ENCODE results near the gene PTCD2. TPM values are rescaled to one million over a fixed set of nuclear protein-coding genes. Genes with fewer than 3 reads are reported as not detected.

PTCD2 gene
- total and polyA plus RNA-seq, 2 experiments from 2014 or later = 6.3 to 14.3 TPM

DNA sequence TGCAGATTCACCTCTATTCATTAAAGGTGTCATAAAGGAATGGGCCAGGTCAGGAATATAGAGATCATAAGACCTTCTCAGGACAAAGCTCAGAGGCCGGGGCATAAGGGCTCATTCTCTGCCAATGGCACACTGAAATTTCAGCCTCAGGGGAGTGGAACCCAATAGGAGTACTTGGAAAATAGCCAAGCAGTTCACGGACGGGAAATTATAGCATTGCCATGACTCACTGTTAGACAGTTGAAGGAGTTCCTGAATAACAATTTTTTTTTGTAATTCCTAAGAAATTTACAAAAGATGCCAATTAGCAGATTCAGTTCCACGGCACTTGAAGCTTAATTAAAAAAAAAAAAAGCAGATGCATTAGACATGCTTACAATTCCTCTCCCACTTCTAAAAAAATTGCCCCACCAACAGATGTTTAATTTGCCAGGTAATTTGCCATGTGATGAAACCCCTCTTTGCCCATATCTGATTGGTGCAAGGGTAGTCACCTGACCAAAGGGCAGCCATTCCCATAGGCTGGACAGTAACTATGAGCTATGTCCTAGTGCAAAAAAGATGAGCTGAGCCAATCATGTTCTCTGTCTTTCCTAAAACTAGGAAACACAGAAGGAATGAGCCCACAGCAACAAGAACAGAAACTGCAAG lies 58.6 kb downstream of the PTCD2 start:
- Histone ChIP-seq H3K27ac (no peak overlapping the region), H3K4me3 (no peak overlapping the region), H3K4me1 (ENCODE audit: low read depth) (no peaks in the 10 kb centered on the region)

DNA sequence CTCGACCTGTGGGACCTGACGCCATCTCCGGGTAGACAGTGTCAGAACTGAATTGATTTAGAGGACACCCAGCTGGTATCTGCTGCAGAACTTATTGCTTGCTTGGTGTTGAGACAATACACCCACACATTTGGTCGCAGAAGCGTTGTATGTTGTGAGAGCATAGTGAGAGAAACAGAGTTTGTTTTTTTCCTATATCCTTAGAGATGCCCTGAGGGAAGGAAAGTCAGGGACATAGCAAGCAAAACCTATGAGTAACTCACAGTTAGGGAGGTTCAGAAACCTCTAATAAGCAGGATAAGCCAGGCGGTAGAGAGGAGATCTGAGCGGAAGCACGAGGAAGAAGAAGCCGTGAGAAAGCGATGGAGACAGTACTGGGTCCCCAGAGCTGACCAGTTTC lies 59.8 kb downstream of the PTCD2 start:
- no peak for DNase-seq (ENCODE audit: low read depth in 1 of 2, low spot score in 1 of 2)
- no peaks in the 10 kb centered on the region for H3K9me3 ChIP-seq (ENCODE audit: low read depth)
- H3K4me1 ChIP-seq (ENCODE audit: low read depth) = no peaks in the 10 kb centered on the region
- H3K27me3 ChIP-seq = no peaks in the 10 kb centered on the region
- no peak for TF ChIP-seq CTCF (IDR thresholded peaks at IDR 0.05; ENCODE audit: low read depth, low read length)
- H3K36me3 ChIP-seq = no peaks in the 10 kb centered on the region
- H3K27ac ChIP-seq = no peak overlapping the region
- H3K4me3 ChIP-seq = no peak overlapping the region

More for the DNA sequence above, 58.6 kb downstream of the PTCD2 start:
- peak in 1 of 2 donors; percentile 90 for DNase-seq (ENCODE audit: low read depth in 1 of 2, low spot score in 1 of 2)
- no peaks in the 10 kb centered on the region for H3K9me3 ChIP-seq (ENCODE audit: low read depth)
- no peak for TF ChIP-seq CTCF (IDR thresholded peaks at IDR 0.05; ENCODE audit: low read depth, low read length)
- H3K36me3 ChIP-seq = no peaks in the 10 kb centered on the region
- H3K27me3 ChIP-seq = no peaks in the 10 kb centered on the region

- H3K9me3 ChIP-seq (ENCODE audit: low read depth) = no peaks in the 10 kb centered on the region
- H3K27me3 ChIP-seq = no peaks in the 10 kb centered on the region
- TF ChIP-seq CTCF (IDR thresholded peaks at IDR 0.05; ENCODE audit: low read depth, low read length) = no peak
- H3K4me3 ChIP-seq = no peak overlapping the region
- H3K4me1 ChIP-seq (ENCODE audit: low read depth) = no peaks in the 10 kb centered on the region
- H3K36me3 ChIP-seq = no peaks in the 10 kb centered on the region
- no peak overlapping the region for H3K27ac ChIP-seq
- DNase-seq (ENCODE audit: low read depth in 1 of 2, low spot score in 1 of 2) = no peak
These were observed 60.5 kb downstream of the PTCD2 start for GRCh38 chr5:72380492-72381274.

- no peaks in the 10 kb centered on the region for H3K36me3 ChIP-seq
- H3K27ac ChIP-seq = no peak overlapping the region
- no peak for TF ChIP-seq CTCF (IDR thresholded peaks at IDR 0.05; ENCODE audit: low read depth, low read length)
- H3K4me1 ChIP-seq (ENCODE audit: low read depth) = no peaks in the 10 kb centered on the region
- no peaks in the 10 kb centered on the region for H3K9me3 ChIP-seq (ENCODE audit: low read depth)
- no peak overlapping the region for H3K4me3 ChIP-seq
- DNase-seq (ENCODE audit: low read depth in 1 of 2, low spot score in 1 of 2) = peak in 1 of 2 donors; percentile 43
- no peaks in the 10 kb centered on the region for H3K27me3 ChIP-seq
These were observed 63.1 kb downstream of the PTCD2 start for GRCh38 chr5:72383280-72383679.

- peak in 1 of 2 donors; percentile 39 for DNase-seq (ENCODE audit: low read depth in 1 of 2, low spot score in 1 of 2)
- H3K4me1 ChIP-seq (ENCODE audit: low read depth) = no peaks in the 10 kb centered on the region
- H3K4me3 ChIP-seq = no peak overlapping the region
- no peaks in the 10 kb centered on the region for H3K27me3 ChIP-seq
- no peaks in the 10 kb centered on the region for H3K36me3 ChIP-seq
- H3K27ac ChIP-seq = no peak overlapping the region
- TF ChIP-seq CTCF (IDR thresholded peaks at IDR 0.05; ENCODE audit: low read depth, low read length) = no peak
- no peaks in the 10 kb centered on the region for H3K9me3 ChIP-seq (ENCODE audit: low read depth)
These were observed 63.6 kb downstream of the PTCD2 start for GRCh38 chr5:72383726-72384125.

Data from cardiac muscle cell (in vitro differentiated cells and primary cell).